ENCODE data around the gene PDLIM7. TPM values are rescaled to one million over a fixed set of nuclear protein-coding genes. Genes with fewer than 3 reads are reported as not detected.

PDLIM7 gene
- total RNA-seq, 2 donors from 2014 or later: 196 to 241 TPM

GRCh38 chr5:177453852-177454396, 43.5 kb downstream of the PDLIM7 start:
- H3K4me3 ChIP-seq (ENCODE audit: low read length): peak overlapping the region; percentile 72
- peaks cover 12% of the 10 kb centered on the region for H3K36me3 Mint-ChIP-seq (ENCODE audit: low read depth)
- H3K4me1 Mint-ChIP-seq: peaks cover 8% of the 10 kb centered on the region
- H3K27me3 Mint-ChIP-seq (ENCODE audit: insufficient read depth): peaks cover 42% of the 10 kb centered on the region
- 28 to 38% methylated on average over 11 to 29 of the region's 31 CpGs for WGBS, 2 experiments (ENCODE audit: insufficient coverage in 1 of 2, insufficient read length in 1 of 2)
- H3K36me3 ChIP-seq (ENCODE audit: control insufficient read depth, insufficient read depth, low read length): peaks cover 25% of the 10 kb centered on the region
- no peak for DNase-seq
- H3K9me3 ChIP-seq (ENCODE audit: control insufficient read depth, low read length): no peaks in the 10 kb centered on the region
- peak overlapping the region; percentile 55 for H3K4me3 Mint-ChIP-seq
- peaks cover 2% of the 10 kb centered on the region for H3K4me1 ChIP-seq (ENCODE audit: control insufficient read depth, insufficient read depth, low read length)
- no peak overlapping the region for H3K27ac Mint-ChIP-seq
- H3K27me3 ChIP-seq (ENCODE audit: control insufficient read depth, insufficient read depth, low read length, poor library complexity, severe bottlenecking): peaks cover 3% of the 10 kb centered on the region
- H3K9me3 Mint-ChIP-seq: no peaks in the 10 kb centered on the region
- H3K9ac ChIP-seq (ENCODE audit: extremely low read depth, low read length, poor library complexity, severe bottlenecking): peak overlapping the region; percentile 82
- no peak for TF ChIP-seq CTCF (conservative IDR thresholded peaks at IDR 0.05)
- peak overlapping the region; percentile 84 for H3K27ac ChIP-seq (ENCODE audit: low read depth, low read length)

GRCh38 chr5:177452688-177453638, 44.4 kb downstream of the PDLIM7 start:
- no peaks in the 10 kb centered on the region for H3K9me3 ChIP-seq (ENCODE audit: control insufficient read depth, low read length)
- Mint-ChIP-seq H3K27ac (no peak overlapping the region), H3K4me1 (peaks cover 8% of the 10 kb centered on the region), H3K4me3 (peak overlapping the region; percentile 55), H3K36me3 (ENCODE audit: low read depth) (peaks cover 11% of the 10 kb centered on the region), H3K27me3 (ENCODE audit: insufficient read depth) (peaks cover 52% of the 10 kb centered on the region), H3K9me3 (no peaks in the 10 kb centered on the region)
- DNase-seq: peak; percentile 66
- WGBS, 2 experiments (ENCODE audit: insufficient coverage in 1 of 2, insufficient read length in 1 of 2): 91% methylated on average over 7 to 17 of the region's 17 CpGs
- TF ChIP-seq CTCF (conservative IDR thresholded peaks at IDR 0.05): peak; percentile 42
- peaks cover 16% of the 10 kb centered on the region for H3K36me3 ChIP-seq (ENCODE audit: control insufficient read depth, insufficient read depth, low read length)
- H3K4me1 ChIP-seq (ENCODE audit: control insufficient read depth, insufficient read depth, low read length): peaks cover 2% of the 10 kb centered on the region
- H3K27ac ChIP-seq (ENCODE audit: low read depth, low read length): no peak overlapping the region
- peaks cover 12% of the 10 kb centered on the region for H3K27me3 ChIP-seq (ENCODE audit: control insufficient read depth, insufficient read depth, low read length, poor library complexity, severe bottlenecking)
- H3K9ac ChIP-seq (ENCODE audit: extremely low read depth, low read length, poor library complexity, severe bottlenecking): no peak overlapping the region
- no peak overlapping the region for H3K4me3 ChIP-seq (ENCODE audit: low read length)

GRCh38 chr5:177450667-177451424, 46.6 kb downstream of the PDLIM7 start:
- Histone ChIP-seq H3K36me3 (ENCODE audit: control insufficient read depth, insufficient read depth, low read length) (peaks cover 5% of the 10 kb centered on the region), H3K4me1 (ENCODE audit: control insufficient read depth, insufficient read depth, low read length) (no peaks in the 10 kb centered on the region), H3K9me3 (ENCODE audit: control insufficient read depth, low read length) (no peaks in the 10 kb centered on the region), H3K9ac (ENCODE audit: extremely low read depth, low read length, poor library complexity, severe bottlenecking) (no peak overlapping the region), H3K4me3 (ENCODE audit: low read length) (no peak overlapping the region), H3K27ac (ENCODE audit: low read depth, low read length) (no peak overlapping the region), H3K27me3 (ENCODE audit: control insufficient read depth, insufficient read depth, low read length, poor library complexity, severe bottlenecking) (peaks cover 16% of the 10 kb centered on the region)
- no peak overlapping the region for H3K27ac Mint-ChIP-seq
- H3K36me3 Mint-ChIP-seq (ENCODE audit: low read depth): no peaks in the 10 kb centered on the region
- WGBS, 2 experiments (ENCODE audit: insufficient coverage in 1 of 2, insufficient read length in 1 of 2): 95 to 96% methylated on average over 7 to 8 of the region's 10 CpGs
- peaks cover 62% of the 10 kb centered on the region for H3K27me3 Mint-ChIP-seq (ENCODE audit: insufficient read depth)
- H3K9me3 Mint-ChIP-seq: no peaks in the 10 kb centered on the region
- H3K4me1 Mint-ChIP-seq: peaks cover 3% of the 10 kb centered on the region
- DNase-seq: no peak
- H3K4me3 Mint-ChIP-seq: no peak overlapping the region
- no peak for TF ChIP-seq CTCF (conservative IDR thresholded peaks at IDR 0.05)

Data from endodermal cell (in vitro differentiated cells).